Astrocyte (in vitro differentiated cells and primary cell): ENCODE results near the gene MRPL16. TPM values are rescaled to one million over a fixed set of nuclear protein-coding genes. Genes with fewer than 3 reads are reported as not detected.

Source experiments
- DNase-seq: peaks from one replicate; pipeline ENCODE4 v3.0.0-alpha.2; 2010; ENCODE audit warnings: low read depth
- FAIRE-seq: peaks from 2 replicates; lab custom pipeline; 2011; peaks lifted over from hg19 to GRCh38; lab: Jason Lieb, UNC
- H2AFZ ChIP-seq: 2 replicates; pipeline ENCODE4 v1.6.0; 2012; ENCODE audit warnings: low read depth, low read length, inconsistent platforms
- H3K27ac ChIP-seq: 2 replicates; pipeline ENCODE4 v1.5.1; 2011; ENCODE audit warnings: low read depth, low read length, inconsistent platforms
- H3K27me3 ChIP-seq: 2 replicates; pipeline ENCODE4 v1.6.0; 2011; ENCODE audit warnings: low read length, inconsistent platforms; ENCODE audit not compliant: insufficient read depth
- H3K36me3 ChIP-seq: 2 replicates; pipeline ENCODE4 v1.5.1; 2011; ENCODE audit warnings: low read length, inconsistent platforms; ENCODE audit not compliant: insufficient read depth
- H3K4me1 ChIP-seq: 2 replicates; pipeline ENCODE4 v1.5.1; 2011; ENCODE audit warnings: low read length, inconsistent platforms; ENCODE audit not compliant: insufficient read depth
- H3K4me2 ChIP-seq: 2 replicates; pipeline ENCODE4 v1.6.0; 2012; ENCODE audit warnings: low read length, inconsistent platforms
- H3K4me3 ChIP-seq: 2 replicates; pipeline ENCODE4 v1.5.1; 2011; ENCODE audit warnings: low read depth, mild to moderate bottlenecking, low read length, inconsistent platforms; ENCODE audit not compliant: insufficient read depth
- H3K79me2 ChIP-seq: 2 replicates; pipeline ENCODE4 v1.6.0; 2012; ENCODE audit warnings: mild to moderate bottlenecking, low read length, inconsistent platforms; ENCODE audit not compliant: insufficient read depth
- H3K9ac ChIP-seq: 2 replicates; pipeline ENCODE4 v1.6.0; 2012; ENCODE audit warnings: mild to moderate bottlenecking, low read length, inconsistent platforms
- H3K9me3 ChIP-seq: 2 replicates; pipeline ENCODE4 v1.5.1; 2012; ENCODE audit warnings: low read depth, mild to moderate bottlenecking, low read length, inconsistent platforms; ENCODE audit not compliant: insufficient read depth
- H4K20me1 ChIP-seq: 2 replicates; pipeline ENCODE4 v1.6.0; 2012; ENCODE audit warnings: low read length, inconsistent platforms; ENCODE audit not compliant: insufficient read depth
- H3K27ac Mint-ChIP-seq: one replicate; pipeline ENCODE4 v1.8.0; 2021; ENCODE audit warnings: mild to moderate bottlenecking, mixed read lengths; ENCODE audit not compliant: unreplicated experiment
- H3K27me3 Mint-ChIP-seq: one replicate; pipeline ENCODE4 v1.8.0; 2021; ENCODE audit warnings: low read depth, mixed read lengths; ENCODE audit not compliant: unreplicated experiment
- H3K36me3 Mint-ChIP-seq: one replicate; pipeline ENCODE4 v1.8.0; 2021; ENCODE audit warnings: low read depth, mixed read lengths; ENCODE audit not compliant: unreplicated experiment
- H3K4me1 Mint-ChIP-seq: one replicate; pipeline ENCODE4 v1.8.0; 2021; ENCODE audit warnings: low read depth, mixed read lengths; ENCODE audit not compliant: unreplicated experiment
- H3K4me3 Mint-ChIP-seq: one replicate; pipeline ENCODE4 v1.8.0; 2021; ENCODE audit warnings: mild to moderate bottlenecking, moderate library complexity, mixed read lengths; ENCODE audit not compliant: unreplicated experiment
- H3K9me3 Mint-ChIP-seq: one replicate; pipeline ENCODE4 v1.8.0; 2021; ENCODE audit warnings: mild to moderate bottlenecking, mixed read lengths; ENCODE audit not compliant: unreplicated experiment
- EZH2 ChIP-seq: IDR thresholded peaks from 2 replicates; pipeline ENCODE4 v1.6.1; 2012; ENCODE audit warnings: mild to moderate bottlenecking, low read length, inconsistent platforms; ENCODE audit not compliant: insufficient read depth
- total RNA-seq: library from RNA; stranded (reverse); gene quantifications from 2 replicates; pipeline ENCODE4 v1.2.1, GENCODE V29; 2021
- TF ChIP-seq, protein P1 (sequence below): IDR thresholded peaks from 2 replicates; pipeline ENCODE4 v1.5.1; 2011; ENCODE audit warnings: low read depth, mild to moderate bottlenecking, inconsistent platforms, low read length, moderate library complexity; ENCODE audit not compliant: insufficient read depth

Gene MRPL16
- total RNA-seq, 1 donor from 2014 or later: 29.7 TPM

DNA sequence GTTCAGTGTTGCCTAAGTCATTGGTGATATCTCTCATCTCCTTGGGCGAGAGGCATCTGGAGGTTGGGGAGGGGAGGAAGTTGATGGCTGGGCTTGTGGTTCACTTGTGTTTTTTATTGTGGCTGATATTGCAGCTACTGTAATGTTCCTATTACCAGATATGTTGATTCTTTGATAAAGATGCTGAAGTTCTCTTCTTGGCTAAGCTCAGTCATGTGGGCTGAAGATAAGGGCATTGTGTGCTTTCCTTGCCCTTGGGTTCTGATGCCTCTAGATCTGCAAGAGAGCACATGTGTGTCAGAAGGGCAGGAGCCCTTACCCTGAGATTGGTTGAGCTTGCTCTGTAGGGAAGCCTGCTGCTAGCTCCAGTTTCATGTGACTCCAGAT, 43.4 kb downstream of the MRPL16 start:
- H3K4me1 ChIP-seq: no peaks in the 10 kb centered on the region
- Mint-ChIP-seq H3K27me3 (no peaks in the 10 kb centered on the region), H3K27ac (no peak overlapping the region), H3K9me3 (no peaks in the 10 kb centered on the region), H3K4me3 (peak overlapping the region; percentile 37), H3K36me3 (peaks cover 2% of the 10 kb centered on the region), H3K4me1 (peaks cover 25% of the 10 kb centered on the region)
- H3K27me3 ChIP-seq: no peaks in the 10 kb centered on the region
- H4K20me1 ChIP-seq: peaks cover 88% of the 10 kb centered on the region
- FAIRE-seq: no peak
- H3K36me3 ChIP-seq: no peaks in the 10 kb centered on the region
- H3K9ac ChIP-seq: no peak overlapping the region
- no peak overlapping the region for H3K27ac ChIP-seq
- H3K4me3 ChIP-seq: no peak overlapping the region
- H3K4me2 ChIP-seq: no peak overlapping the region
- TF ChIP-seq, protein P1, sequence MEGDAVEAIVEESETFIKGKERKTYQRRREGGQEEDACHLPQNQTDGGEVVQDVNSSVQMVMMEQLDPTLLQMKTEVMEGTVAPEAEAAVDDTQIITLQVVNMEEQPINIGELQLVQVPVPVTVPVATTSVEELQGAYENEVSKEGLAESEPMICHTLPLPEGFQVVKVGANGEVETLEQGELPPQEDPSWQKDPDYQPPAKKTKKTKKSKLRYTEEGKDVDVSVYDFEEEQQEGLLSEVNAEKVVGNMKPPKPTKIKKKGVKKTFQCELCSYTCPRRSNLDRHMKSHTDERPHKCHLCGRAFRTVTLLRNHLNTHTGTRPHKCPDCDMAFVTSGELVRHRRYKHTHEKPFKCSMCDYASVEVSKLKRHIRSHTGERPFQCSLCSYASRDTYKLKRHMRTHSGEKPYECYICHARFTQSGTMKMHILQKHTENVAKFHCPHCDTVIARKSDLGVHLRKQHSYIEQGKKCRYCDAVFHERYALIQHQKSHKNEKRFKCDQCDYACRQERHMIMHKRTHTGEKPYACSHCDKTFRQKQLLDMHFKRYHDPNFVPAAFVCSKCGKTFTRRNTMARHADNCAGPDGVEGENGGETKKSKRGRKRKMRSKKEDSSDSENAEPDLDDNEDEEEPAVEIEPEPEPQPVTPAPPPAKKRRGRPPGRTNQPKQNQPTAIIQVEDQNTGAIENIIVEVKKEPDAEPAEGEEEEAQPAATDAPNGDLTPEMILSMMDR: no peak
- TF ChIP-seq EZH2: no peak
- no peaks in the 10 kb centered on the region for H3K9me3 ChIP-seq
- no peak for DNase-seq
- no peak overlapping the region for H2AFZ ChIP-seq
- peaks cover 45% of the 10 kb centered on the region for H3K79me2 ChIP-seq

DNA sequence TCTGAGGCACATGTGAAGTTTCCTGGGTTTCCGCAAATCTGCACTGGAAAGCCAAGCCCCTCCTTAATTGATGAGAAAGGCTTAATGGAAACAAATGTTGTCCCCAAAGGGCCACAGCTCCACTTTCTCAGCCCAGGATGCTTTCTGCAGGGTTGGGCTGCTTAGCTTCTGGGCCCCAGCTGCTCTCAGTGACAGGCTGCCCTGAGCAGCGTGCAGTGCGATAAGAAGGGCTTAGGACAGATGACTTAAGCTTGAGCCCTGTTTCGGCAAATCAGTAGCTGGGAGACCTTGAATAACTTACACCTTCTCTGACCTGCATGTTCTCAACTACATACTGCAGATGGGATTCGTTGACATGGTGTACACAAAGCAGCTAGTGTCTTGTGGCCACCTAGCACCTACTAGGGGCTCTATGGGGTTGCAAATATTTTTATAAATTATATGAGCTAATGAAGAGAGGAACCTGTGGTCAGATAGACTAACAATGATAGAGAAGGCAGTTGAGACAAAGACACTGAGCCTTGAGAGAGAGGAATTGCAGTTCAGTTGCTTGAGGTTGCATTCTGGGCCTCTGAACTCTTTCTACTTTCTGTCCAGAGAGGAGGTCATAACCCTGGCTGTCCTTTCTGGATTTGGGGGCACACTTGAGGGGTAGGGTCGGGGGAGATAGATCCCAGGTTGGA, 43.9 kb downstream of the MRPL16 start:
- H3K36me3 Mint-ChIP-seq: peaks cover 2% of the 10 kb centered on the region
- H4K20me1 ChIP-seq: peaks cover 88% of the 10 kb centered on the region
- no peak for FAIRE-seq

More for the DNA sequence above, 43.9 kb downstream of the MRPL16 start:
- Histone ChIP-seq H3K4me3 (no peak overlapping the region), H3K27ac (no peak overlapping the region), H3K36me3 (no peaks in the 10 kb centered on the region), H3K27me3 (no peaks in the 10 kb centered on the region), H3K79me2 (peaks cover 51% of the 10 kb centered on the region), H2AFZ (no peak overlapping the region), H3K4me2 (no peak overlapping the region), H3K4me1 (no peaks in the 10 kb centered on the region), H3K9ac (no peak overlapping the region), H3K9me3 (no peaks in the 10 kb centered on the region)
- H3K4me1 Mint-ChIP-seq: peaks cover 19% of the 10 kb centered on the region
- no peak overlapping the region for H3K27ac Mint-ChIP-seq
- no peaks in the 10 kb centered on the region for H3K27me3 Mint-ChIP-seq
- H3K9me3 Mint-ChIP-seq: no peaks in the 10 kb centered on the region
- no peak for DNase-seq
- no peak for TF ChIP-seq EZH2
- TF ChIP-seq, protein P1: no peak
- peak overlapping the region; percentile 37 for H3K4me3 Mint-ChIP-seq
